ENCODE results near the gene NOX3.

GRCh38 chr6:155374681-155375080, 81.0 kb downstream of the NOX3 start:
- TF ChIP-seq CTCF (IDR thresholded peaks at IDR 0.05 in 8 of 11, conservative IDR thresholded peaks at IDR 0.05 in 3 of 11): no peak
- TF ChIP-seq POLR2A (IDR thresholded peaks at IDR 0.05): no peak
